HG03520 (cell line): ENCODE measurements around the gene LST1.
"Not testable (repeated sequence)": the region's sequence is repeated elsewhere in the genome, so short reads cannot be mapped to it uniquely, and the experiment has no call there.

Source experiments
- ATAC-seq: cut with Tn5 transposase; IDR thresholded peaks from one replicate; pipeline ENCODE4 v1.9.1; 2021; ENCODE audit warnings: mild to moderate bottlenecking, moderate library complexity; ENCODE audit not compliant: unreplicated experiment

Gene LST1

GRCh38 chr6:31586008-31586407 lies at the start of gene LST1:
Gene LST1, plus strand, starts transcription at chr6:31586277. Its CDS starts 1,023 bp downstream, at chr6:31587300.
- ATAC-seq, result no peak

- no peak for ATAC-seq
These were observed 47.2 kb upstream of the LST1 start for GRCh38 chr6:31538805-31539400.

GRCh38 chr6:31540640-31541039 lies 45.4 kb upstream of the LST1 start:
- ATAC-seq, result no peak

DNA sequence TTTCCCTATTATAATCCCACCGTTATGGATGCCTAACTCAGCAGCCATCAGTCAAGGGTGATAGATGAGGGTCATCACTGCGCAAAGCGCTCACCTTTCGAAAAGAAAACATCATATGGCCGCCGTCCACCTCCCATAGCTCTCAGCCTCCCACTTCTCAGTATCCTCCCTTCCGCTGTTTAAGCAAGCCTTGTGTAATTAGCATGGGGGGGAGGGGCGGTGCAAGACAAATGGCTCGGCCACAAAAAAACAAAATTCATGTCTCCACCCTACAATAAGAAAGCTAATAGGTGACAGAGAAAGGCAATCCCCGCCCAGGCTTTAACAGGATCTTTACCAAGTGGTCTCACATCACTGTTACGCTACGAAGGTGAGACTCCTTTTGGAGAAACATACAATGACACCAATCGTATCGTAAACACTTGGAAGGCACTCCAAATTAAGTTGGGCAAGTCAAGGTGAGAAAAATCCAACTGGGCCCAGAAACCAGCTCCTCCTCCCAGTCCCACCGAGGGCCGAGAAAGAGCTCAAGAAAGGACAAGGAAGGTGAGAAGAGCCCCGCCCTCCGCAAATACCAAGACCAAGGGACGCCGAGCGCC lies 44.9 kb upstream of the LST1 start:
- ATAC-seq, result peak; percentile 5

DNA sequence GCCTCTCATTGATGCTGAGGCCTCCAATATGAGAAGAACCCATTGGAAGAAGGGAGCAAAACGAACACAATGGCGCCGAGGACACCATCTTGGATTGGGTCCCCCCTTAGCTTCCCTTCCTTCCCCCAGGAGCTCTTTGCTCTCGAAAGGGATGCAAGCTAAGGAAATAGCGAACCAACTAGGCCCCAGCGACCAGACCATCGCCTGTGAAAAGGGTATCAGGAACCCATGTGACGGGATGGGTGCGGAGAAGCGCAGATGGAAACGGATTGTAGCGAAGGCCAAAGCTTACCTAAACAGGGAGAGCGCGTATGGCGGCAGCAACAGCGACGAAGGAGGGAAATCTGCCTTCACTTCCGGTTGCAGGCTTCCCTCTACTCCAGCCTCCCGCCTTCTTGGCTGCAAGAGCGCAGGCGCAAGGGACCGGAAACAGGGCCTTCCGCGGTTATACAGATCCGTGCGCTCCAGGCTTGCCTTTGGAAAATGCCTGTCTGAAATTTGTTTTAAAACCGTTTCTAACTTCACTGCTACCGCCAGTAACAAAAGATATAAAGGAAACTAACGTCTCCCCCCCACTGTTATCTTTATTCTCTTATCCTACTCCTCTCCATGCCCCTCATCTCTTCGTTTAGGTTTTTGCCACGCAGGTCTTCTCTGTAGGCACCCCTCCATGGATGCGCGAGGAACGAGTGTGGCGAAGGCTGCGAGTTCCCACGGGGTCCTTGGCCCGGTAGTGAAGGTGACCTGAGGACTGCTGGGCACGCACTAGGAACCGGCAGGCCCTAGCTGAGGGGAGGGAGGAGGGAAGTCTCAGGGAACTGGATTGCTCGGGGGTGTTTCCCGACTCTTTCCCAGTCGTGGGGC lies 44.2 kb upstream of the LST1 start, which contains the start of gene DDX39B:
TSS of gene DDX39B (minus strand) at position 346 of the 864 bp plus-strand sequence. CDS start 1,471 bp downstream, outside the sequence.
- ATAC-seq, result peak; percentile 52

- ATAC-seq, result no peak
These were observed 42.4 kb upstream of the LST1 start for GRCh38 chr6:31543639-31544038.

DNA sequence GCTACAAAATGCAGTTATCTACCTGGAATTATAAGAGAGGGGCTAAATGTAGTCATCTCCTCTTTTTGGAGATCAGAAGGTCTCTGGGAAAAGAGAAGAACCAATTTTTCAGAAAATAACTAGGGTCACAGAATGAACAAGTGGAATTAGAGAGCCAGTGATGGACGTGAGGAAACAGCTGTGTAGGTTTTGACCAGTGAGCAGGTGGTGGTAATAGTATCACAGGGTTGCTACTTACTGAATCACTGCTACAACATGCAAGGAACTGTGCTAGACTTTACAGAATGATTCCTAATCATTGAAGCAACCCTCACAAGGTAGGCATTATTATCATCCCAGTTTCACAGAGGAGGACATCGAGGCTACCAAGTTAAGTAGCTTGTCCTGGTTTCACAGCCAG lies 41.4 kb upstream of the LST1 start:
- no peak for ATAC-seq

- no peak for ATAC-seq
These were observed 40.8 kb upstream of the LST1 start for GRCh38 chr6:31545291-31545690.

DNA sequence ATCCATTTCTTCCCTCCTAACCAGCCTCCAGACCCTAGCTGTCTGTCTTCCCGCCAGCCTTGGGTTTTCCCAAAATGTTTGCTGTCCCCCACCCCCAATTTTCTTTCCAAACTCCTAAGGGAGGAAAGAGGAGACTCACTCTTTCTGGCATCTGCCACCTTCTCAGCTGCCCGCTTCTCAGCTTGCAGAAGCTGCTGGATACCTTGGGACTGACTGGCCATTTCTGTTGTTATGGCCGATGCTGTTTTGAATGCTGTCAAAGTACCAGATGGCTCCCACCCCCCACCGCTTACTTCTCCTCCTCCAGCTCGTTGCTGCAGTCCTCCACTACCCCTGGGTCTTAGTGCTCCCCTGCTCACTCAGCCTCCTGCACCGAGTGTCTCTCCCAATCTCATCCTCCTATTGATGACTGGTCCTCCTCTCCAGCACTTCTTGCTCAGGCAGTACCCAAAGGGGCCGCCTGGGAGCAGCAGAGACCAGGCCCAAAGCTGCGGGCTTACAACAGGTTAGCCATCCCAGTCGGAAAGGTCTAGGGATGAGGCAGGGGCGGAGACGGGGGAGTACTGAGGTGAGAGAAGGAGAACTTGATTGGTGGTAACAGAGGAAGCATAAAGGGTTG lies 39.6 kb upstream of the LST1 start, which contains the start of gene ATP6V1G2:
TSS of gene ATP6V1G2 (minus strand) at position 270 of the 619 bp plus-strand sequence. CDS start at position 221, 49 bp downstream.
- ATAC-seq, result peak; percentile 42

DNA sequence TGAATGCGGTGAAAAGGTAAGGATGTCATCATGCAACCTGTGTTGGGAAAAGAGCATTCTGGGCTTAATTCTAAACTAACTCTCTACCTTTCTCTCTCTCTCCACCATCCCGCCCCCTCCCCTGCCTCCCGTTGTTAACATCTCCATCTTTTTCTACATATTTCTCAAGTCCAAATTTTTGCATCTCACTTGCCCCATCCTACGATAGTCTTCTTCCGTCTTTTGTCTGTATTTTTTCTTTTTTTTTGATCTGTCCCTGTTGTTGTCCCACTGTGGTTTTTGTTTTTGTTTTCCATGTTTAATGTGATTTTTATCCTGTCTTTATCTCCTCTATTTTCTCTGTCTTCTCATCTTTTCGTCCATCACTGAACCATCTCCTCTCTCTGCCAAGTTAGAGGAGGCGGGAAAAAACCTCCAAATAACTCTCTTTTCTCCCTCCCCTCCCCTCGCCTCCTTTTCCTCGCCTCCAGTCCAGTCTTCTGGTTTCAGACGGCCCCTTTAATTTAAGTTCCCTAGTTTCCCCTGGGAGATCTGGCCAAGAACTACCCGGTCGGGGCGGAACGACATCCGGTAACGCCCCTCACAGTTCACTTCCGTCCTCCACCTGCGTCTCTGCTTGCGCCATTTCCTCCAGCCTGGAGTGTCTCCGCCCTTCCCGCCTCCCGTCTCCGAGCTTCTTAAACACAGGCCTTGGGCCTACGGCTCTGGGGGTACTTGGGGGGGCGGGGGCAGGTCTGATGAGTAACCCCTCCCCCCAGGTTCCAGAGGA lies 38.9 kb upstream of the LST1 start, which contains the start of gene NFKBIL1:
TSS of gene NFKBIL1 (plus strand) at position 651 of the 769 bp plus-strand sequence. CDS start at position 738, 87 bp downstream.
- peak; percentile 59 for ATAC-seq

DNA sequence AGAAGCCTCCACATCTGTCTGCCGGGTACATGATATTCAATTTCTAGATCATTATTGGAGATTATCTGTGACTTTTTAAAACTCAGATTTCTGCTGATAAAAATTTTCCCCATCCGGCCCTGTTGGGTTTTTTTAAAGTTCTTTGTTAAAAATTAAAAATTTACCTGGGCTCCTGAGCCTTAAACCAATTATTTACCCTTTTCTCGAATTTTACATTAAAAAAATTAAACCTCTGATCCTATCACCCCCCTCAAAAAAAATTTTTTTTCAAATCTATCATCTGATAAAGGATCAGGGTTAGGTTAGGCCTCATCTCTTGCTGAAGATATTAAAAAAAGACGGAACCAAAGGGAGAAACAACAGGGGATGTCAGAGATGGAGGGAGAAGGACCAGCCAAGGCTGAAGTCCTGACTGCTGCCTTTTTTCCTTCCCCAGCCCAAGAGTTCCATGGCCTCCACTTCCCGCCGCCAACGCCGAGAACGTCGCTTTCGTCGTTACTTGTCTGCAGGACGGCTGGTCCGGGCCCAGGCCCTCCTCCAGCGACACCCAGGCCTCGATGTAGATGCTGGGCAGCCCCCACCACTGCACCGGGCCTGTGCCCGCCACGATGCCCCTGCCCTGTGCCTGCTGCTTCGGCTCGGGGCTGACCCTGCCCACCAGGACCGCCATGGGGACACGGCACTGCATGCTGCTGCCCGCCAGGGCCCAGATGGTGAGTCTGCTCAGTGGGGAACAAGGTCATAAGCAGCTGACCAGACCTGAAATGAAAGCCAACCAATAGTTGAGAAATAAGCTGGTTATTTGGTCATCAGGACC lies 38.1 kb upstream of the LST1 start:
- no peak for ATAC-seq

GRCh38 chr6:31548544-31548873 lies 37.6 kb upstream of the LST1 start:
- ATAC-seq, result no peak

DNA sequence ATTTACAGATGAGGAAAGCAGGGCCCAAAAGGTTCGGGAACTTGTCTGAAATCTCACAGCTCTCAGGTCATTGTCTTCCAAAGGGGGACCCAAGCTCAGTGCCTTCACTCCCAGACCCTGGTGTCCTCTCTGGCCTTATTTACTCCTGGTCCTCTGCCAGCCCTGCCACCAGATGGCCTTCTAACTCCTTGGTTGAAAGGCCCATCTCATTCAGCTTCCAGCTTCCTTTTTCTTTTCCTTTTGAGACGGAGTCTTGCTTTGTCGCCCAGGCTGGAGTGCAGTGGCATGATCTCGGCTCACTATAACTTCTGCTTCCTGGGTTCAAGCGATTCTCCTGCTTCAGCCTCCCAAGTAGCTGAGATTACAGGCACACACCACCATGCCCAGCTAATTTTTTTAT lies 34.7 kb upstream of the LST1 start:
- not testable (repeated sequence) for ATAC-seq

- ATAC-seq, result no peak
These were observed 29.8 kb upstream of the LST1 start for GRCh38 chr6:31556307-31556706.

DNA sequence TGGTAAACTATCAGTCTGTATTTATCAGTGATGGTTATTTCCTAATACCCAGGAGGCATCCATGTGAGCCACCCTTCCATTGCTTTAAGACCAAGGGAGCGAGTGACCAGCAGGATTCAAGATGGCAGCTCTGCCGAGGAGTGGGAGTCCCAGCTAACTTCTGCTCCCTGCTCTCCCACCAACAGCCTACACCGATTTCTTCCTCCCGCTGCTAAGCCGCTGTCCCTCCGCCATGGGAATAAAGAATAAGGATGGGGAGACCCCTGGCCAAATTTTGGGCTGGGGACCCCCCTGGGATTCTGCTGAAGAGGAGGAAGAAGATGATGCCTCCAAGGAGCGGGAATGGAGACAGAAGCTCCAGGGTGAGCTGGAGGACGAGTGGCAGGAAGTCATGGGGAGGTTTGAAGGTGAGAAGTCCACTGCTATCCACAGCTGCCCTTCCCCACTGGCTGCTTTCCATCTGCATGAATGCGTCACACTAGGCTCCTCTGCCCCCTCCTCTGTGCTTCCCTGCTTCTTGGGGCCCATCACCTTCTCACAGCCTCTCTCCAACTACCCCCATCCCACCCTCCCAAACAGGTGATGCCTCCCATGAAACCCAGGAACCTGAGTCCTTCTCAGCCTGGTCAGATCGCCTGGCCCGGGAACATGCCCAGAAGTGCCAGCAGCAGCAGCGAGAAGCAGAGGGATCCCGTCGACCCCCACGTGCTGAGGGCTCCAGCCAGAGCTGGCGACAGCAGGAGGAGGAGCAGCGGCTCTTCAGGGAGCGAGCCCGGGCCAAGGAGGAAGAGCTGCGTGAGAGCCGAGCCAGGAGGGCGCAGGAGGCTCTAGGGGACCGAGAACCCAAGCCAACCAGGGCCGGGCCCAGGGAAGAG lies 28.4 kb upstream of the LST1 start:
- ATAC-seq, result no peak

DNA sequence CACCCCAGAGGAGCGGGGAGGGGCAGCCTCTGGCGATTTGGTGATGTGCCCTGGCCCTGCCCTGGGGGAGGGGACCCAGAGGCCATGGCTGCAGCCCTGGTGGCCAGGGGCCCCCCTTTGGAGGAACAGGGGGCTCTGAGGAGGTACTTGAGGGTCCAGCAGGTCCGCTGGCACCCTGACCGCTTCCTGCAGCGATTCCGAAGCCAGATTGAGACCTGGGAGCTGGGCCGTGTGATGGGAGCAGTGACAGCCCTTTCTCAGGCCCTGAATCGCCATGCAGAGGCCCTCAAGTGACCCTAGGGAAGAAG lies 27.8 kb upstream of the LST1 start:
- ATAC-seq, result no peak

DNA sequence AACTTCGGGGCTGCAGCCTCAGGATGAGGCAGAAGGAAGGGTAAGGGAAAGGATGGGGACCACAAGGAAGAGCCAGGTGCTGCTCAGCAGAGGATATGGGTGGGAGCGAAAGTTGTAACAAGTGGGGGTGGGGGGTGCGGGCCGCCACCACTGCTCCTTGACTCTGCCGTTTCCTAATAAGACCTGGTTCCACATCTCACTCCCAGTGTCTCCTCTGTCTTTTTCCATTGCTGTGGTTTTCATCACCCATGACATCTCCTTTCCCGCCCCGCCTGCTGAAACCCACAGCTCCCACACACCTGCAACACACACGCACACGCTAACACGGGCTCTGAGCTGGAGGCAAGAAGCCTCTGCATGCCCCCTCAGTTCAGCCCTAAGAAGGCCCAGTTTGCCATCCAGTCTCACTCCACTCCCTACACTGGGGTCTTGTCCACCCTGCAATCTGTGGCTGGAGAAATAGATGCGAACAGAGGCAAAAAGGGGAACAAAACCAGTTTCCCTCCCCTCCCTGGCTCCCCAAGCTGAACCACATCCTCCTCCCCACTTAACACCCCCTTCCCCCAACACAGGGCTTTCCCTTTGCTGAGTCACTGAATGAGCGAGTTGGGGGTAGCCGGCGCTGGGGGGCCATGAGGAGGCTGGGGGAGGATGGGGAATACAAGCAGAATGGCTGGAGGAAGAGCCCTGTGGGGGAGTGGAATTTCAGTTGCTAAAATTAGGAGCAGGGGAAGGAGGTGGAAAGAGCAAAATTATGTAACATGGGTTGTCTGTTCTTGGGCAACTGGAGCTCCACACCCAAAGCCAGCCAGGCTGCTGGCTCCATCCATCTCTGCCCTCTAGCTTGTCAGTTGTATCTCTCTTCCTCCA lies 27.2 kb upstream of the LST1 start:
- ATAC-seq, result no peak

- ATAC-seq, result no peak
These were observed 26.5 kb upstream of the LST1 start for GRCh38 chr6:31559606-31559957.
